AG04450 (cell line): ENCODE measurements around the gene CHDH. TPM values are rescaled to one million over a fixed set of nuclear protein-coding genes. Genes with fewer than 3 reads are reported as not detected.

Source experiments
- CTCF ChIA-PET: fragments of 300-600, 350-600 bp; formaldehyde crosslinking; extraction: SDS; loops from one replicate; lab custom pipeline; 2022; ENCODE audit warnings: antibody characterized with exemption, inconsistent platforms; lab: Charles Lee
- POLR2A ChIA-PET: fragments of 350-600 bp; formaldehyde crosslinking; extraction: SDS; loops from one replicate; lab custom pipeline; 2021; ENCODE audit warnings: antibody characterized with exemption, inconsistent platforms; lab: Yijun Ruan, JAX
- DNase-seq: peaks from one replicate; pipeline ENCODE4 v3.0.0-alpha.2; 2011; ENCODE audit warnings: low read depth, low spot score
- H3K27ac ChIP-seq: one replicate; pipeline ENCODE4 v1.5.1; 2012; ENCODE audit warnings: low read depth, low read length, control low read depth
- H3K27me3 ChIP-seq: one replicate; pipeline ENCODE4 v1.6.0; 2012; ENCODE audit warnings: low read length; ENCODE audit not compliant: control insufficient read depth, insufficient read depth
- H3K4me3 ChIP-seq: 2 replicates; pipeline ENCODE4 v1.5.1; 2011; ENCODE audit warnings: mild to moderate bottlenecking, low read depth, low read length, control low read depth
- H3K9me3 ChIP-seq: 2 replicates; pipeline ENCODE4 v1.5.1; 2012; ENCODE audit warnings: low read length; ENCODE audit not compliant: control insufficient read depth, insufficient read depth
- CTCF ChIP-seq: IDR thresholded peaks from 2 replicates; pipeline ENCODE4 v1.5.1; 2011; ENCODE audit warnings: low read depth, low read length, control low read depth, inconsistent platforms
- polyA plus RNA-seq: library from polyadenylated mRNA; depleted of rRNA; stranded (reverse); fragments of >200 nt; gene quantifications from 2 replicates; pipeline ENCODE4 v1.2.3, GENCODE V29; 2011

CHDH gene
- polyA plus RNA-seq, 1 experiment, result 0.01 TPM

GRCh38 chr3:53881691-53882593, 35.7 kb upstream of the CHDH start, which contains the start of gene ACTR8:
Gene ACTR8 (minus strand): TSS chr3:53882152. CDS start chr3:53882101, 51 bp downstream.
- H3K4me3 ChIP-seq, result peak within 1 kb of the TSS; percentile 91
- peak within 1 kb of the TSS; percentile 82 for H3K27ac ChIP-seq
- no peaks in the 10 kb centered on the region for H3K27me3 ChIP-seq
- no peaks in the 10 kb centered on the region; the same call in 1 of the 2 replicates for H3K9me3 ChIP-seq
- DNase-seq, result peak; percentile 61
- ChIA-PET POLR2A (interaction anchor here (1.2 to 2.7 kb wide), 2 partner anchors 10 to 534 kb away, joined by 3 to 16 read pairs; partner anchors contain the start of gene SELENOK), CTCF (interaction anchor here (1.2 to 1.9 kb wide), 2 partner anchors 57 to 582 kb away, joined by 3 to 6 read pairs; no protein-coding TSS in a partner anchor)
- peak; percentile 16; the same call in 1 of the 2 replicates for TF ChIP-seq CTCF

GRCh38 chr3:53880396-53881345, 34.5 kb upstream of the CHDH start:
- H3K9me3 ChIP-seq, result no peaks in the 10 kb centered on the region; the same call in 1 of the 2 replicates
- H3K27ac ChIP-seq, result peak overlapping the region; percentile 53
- no peak for TF ChIP-seq CTCF
- DNase-seq, result no peak
- H3K4me3 ChIP-seq, result peak overlapping the region; percentile 91
- CTCF ChIA-PET, result interaction anchor here (1.1 to 1.9 kb wide), 4 partner anchors 9 to 581 kb away, joined by 3 to 6 read pairs (median 4); no protein-coding TSS in a partner anchor
- no peaks in the 10 kb centered on the region for H3K27me3 ChIP-seq
- POLR2A ChIA-PET, result interaction anchor here (1.2 to 2.7 kb wide), 2 partner anchors 11 to 533 kb away, joined by 3 to 16 read pairs; partner anchors contain the start of gene SELENOK

GRCh38 chr3:53865732-53866499, 19.7 kb upstream of the CHDH start:
- DNase-seq, result no peak
- Histone ChIP-seq H3K4me3 (no peak overlapping the region), H3K9me3 (no peaks in the 10 kb centered on the region), H3K27ac (no peak overlapping the region), H3K27me3 (no peaks in the 10 kb centered on the region)
- POLR2A ChIA-PET, result no interaction called here
- TF ChIP-seq CTCF, result no peak
- CTCF ChIA-PET, result no interaction called here

- TF ChIP-seq CTCF, result no peak
- Histone ChIP-seq H3K27me3 (no peaks in the 10 kb centered on the region), H3K27ac (no peak overlapping the region), H3K9me3 (no peaks in the 10 kb centered on the region), H3K4me3 (no peak overlapping the region)
- ChIA-PET POLR2A (no interaction called here), CTCF (no interaction called here)
- no peak for DNase-seq
These were observed 16.9 kb upstream of the CHDH start for GRCh38 chr3:53863145-53863544.
